ENCODE data around the gene PPM1E.
"Not testable (repeated sequence)": the region's sequence is repeated elsewhere in the genome, so short reads cannot be mapped to it uniquely, and the experiment has no call there.

The PPM1E gene

GRCh38 chr17:58779446-58779845 is 23.8 kb downstream of the PPM1E start:
- no peak for DNase-seq (ENCODE audit: low read depth)

DNA sequence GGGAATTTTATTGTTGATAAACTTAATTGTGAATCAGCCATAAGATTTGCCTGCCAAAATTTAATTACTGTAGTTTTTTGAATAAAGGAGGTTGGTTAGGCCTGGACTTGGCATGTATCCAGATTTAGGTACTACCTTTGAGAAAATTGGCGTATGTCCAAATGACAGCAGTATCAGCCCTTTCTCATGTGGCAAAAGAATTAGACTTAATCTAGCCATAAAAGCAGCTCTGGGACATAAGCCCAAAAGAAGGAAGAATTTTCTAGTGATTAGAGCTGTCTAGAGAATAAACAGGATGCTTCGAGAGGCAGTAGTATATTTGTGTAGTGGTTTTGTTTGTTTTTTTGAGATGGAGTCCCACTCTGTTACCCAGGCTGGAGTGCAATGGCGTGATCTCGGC is 27.7 kb downstream of the PPM1E start:
- no peak for DNase-seq (ENCODE audit: low read depth)

GRCh38 chr17:58785097-58785496 is 29.4 kb downstream of the PPM1E start:
- DNase-seq (ENCODE audit: low read depth) = no peak

GRCh38 chr17:58786586-58787295 is 31.1 kb downstream of the PPM1E start:
- no peak for DNase-seq (ENCODE audit: low read depth)

DNA sequence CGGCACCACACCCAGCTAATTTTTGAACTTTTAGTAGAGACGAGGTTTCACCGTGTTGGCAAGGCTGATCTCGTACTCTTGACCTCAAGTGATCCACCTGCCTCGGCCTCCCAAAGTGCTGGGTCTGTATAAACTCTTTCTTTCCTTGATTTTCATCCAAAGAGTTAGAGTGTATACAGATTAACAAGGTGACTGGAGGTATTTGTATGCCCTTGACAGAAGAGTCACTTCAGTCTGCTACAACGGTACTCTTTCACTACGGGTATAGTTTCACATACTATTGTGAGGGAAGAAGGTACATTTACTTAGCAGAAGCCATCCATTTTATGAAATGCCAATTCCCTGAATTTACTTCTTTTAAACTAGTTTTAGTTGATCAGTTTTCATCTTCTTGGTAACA is 32.5 kb downstream of the PPM1E start:
- DNase-seq (ENCODE audit: low read depth) = no peak

DNA sequence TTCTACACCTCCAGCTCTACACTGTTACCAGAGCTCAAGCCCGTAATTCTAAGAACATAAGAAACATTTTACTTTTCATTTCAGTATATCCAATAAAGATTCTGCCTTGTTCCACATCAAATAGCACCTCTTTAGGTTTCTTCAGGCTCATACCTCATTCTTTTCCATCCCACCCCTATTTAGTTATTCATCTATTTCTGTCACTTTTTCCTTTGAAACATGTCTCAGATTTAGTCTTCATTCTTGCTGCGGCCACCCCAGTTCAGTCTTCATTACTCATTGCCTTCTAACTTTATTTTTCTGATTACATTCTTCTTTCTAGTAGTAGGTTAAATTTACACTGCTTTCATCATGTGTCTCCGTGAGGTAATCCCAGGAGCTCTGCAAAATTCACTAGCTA is 33.5 kb downstream of the PPM1E start:
- no peak for DNase-seq (ENCODE audit: low read depth)

DNA sequence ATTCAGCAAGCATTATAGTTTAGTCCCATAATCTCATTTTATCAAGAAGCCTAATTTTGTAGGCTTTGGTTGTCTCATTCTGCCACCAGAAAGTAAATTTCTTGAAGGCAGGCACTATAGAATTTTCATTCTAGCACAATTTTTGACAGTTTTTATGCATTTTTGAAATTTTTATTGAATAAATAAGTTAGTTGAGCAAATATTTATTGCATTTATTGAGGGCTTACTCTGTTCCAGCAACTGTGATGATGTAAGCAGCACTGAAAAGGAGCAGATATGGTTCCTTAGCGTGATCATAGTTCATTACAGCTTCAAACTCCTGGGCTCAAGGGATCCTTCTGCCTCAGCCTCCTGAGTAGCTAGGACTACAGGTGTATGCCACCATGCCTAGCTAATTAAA is 34.2 kb downstream of the PPM1E start:
- no peak for DNase-seq (ENCODE audit: low read depth)

DNA sequence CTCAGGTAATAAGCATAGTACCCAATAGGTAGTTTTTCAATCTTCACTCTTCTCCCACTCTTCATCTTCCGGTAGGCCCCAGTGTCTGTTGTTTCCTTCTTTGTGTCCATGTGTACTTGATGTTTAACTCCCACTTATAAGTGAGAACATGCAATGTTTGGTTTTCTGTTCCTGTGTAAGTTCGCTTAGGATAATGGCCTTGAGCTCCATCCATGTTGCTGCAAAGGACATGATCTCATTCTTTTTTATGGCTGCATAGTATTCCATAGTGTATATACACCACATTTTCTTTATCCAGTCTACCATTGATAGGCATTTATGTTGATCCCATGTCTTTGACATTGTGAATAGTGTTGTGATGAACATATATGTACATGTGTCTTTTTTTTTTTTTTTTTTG is 38.9 kb downstream of the PPM1E start:
- DNase-seq (ENCODE audit: low read depth) = not testable (repeated sequence)

DNA sequence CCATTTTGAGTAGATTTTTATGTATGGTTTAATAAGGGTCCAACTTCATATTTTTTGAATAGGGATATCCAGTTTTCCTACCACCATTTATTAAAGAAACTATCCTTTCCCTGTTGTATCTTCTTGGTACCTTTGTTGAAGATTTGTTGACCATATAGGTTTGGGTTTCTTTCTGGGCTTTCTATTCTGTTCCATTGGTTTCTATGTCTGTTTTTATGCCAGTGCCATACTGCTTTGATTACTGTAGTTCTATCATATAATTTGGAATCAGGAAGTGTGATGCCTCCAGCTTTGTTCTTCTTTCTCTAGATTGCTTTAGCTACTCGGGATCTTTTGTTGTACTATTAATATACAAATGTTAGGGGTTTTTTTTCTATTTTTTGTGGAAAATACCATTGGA is 46.5 kb downstream of the PPM1E start:
- DNase-seq (ENCODE audit: low read depth) = no peak

- no peak for DNase-seq (ENCODE audit: low read depth)
Observed at GRCh38 chr17:58806046-58806445, 50.4 kb downstream of the PPM1E start.

GRCh38 chr17:58808609-58809563 is 53.2 kb downstream of the PPM1E start:
- DNase-seq (ENCODE audit: low read depth) = no peak

DNA sequence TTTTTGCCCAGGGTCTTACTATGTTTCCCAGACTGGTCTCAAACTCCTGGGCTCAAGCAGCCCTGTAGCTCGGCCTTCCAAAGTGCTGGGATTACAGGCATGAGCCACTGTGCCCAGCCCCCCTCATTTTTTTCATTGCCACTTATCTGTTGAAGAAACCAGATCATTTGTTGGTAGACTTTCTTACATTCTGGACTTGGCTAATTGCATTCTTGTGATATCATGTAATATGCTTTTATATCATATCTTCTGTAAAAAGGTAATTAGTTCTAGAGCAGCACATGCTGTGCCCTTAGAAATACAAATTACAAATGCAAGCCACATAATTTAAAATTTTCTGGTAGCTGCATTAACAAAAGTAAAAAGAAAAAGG is 53.9 kb downstream of the PPM1E start:
- no peak for DNase-seq (ENCODE audit: low read depth)

DNA sequence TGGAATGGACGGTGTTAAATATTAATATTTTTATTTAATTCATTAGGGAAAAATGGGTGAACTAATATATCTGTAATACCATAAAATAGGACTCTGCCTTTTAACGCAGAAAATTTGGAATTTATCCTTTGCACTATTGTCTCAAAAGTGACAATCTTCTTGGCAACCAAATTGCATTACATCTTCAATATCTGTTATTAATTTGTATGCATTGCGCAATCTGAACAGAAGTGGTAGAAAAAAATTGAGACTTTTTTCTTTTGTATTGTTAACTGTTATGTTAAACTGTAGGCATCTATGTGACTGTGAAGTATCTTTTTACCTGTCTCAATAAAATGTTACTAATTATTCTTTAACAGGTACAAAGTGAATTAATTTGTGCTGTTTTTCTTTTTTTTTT is 55.6 kb downstream of the PPM1E start:
- DNase-seq (ENCODE audit: low read depth) = no peak

DNA sequence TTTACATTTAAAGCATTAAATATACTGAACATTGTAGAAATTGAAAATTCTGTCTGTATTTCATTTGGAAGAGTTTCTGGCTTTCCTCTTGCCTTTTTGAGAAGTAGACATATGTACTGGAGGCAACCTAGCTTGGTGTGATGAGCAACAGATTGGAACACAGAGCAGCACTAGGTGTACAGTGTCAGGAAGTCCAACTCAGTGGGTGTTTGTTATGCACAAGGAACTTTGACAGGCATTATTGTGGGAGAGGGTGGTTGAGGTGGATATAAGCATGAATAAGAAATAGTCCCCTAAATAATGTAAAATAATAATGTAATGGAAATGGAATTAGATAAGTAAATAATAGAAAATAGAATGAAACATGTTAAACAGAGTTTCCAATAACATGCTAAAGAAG is 58.1 kb downstream of the PPM1E start:
- no peak for DNase-seq (ENCODE audit: low read depth)

DNA sequence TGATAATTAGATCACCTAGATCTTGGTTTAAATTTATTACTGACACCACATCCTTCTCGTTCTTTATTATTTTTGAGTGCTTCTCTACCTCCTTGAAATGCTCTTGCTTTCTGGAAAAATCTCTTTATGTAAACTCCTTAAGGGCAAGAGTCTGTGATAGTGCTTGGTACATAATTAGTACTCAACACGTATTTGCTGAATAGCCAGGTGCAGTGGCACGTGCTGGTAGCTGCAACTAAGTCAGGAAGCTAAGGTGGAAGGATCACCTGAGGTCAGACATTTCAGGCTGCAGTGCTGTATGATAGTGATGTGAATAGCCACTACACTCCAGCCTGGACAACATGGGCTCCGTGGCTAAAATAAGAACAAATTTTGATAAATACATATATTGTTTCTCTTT is 63.0 kb downstream of the PPM1E start:
- DNase-seq (ENCODE audit: low read depth) = no peak

GRCh38 chr17:58822148-58823050 is 66.7 kb downstream of the PPM1E start:
- no peak for DNase-seq (ENCODE audit: low read depth)

- no peak for DNase-seq (ENCODE audit: low read depth)
Observed at GRCh38 chr17:58823051-58823525, 67.4 kb downstream of the PPM1E start.

DNA sequence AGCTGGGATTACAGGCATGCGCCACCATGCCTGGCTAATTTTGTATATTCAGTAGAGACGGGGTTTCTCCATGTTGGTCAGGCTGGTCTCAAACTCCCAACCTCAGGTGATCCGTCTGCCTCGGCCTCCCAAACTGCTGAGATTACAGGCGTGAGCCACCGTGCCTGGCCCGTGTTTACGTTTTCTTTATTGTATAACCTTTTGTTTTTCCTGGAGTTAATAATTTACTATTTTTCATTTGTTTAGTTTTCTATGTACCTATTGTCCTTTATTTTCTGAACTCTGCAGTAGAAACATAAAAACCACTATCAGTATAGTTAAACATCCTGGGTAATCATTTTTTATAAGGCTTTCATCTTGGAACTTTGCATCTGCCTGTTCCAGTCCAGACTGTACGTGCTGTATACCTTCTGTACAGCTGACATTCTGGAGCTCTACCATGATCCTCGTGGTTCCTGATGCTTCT is 73.6 kb downstream of the PPM1E start:
- DNase-seq (ENCODE audit: low read depth) = no peak

DNA sequence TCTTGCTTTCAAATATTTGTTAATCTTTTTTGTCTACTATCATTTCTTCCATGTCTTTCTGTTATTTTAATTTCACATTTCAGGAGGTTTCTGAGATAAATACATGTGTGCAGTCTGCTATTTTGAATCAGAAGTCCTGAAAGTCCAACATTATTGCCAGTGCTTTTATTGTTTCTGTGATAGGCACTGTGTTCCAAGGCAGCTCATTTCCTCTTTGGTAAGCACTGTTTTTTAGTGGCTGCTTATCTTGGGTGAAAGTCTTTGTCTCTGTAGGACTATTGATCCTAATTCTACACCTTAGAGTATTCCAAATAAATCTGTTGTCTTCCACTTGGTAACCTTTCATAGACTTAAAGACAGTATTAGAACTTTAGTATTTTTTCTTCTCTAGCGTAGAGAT is 76.1 kb downstream of the PPM1E start:
- DNase-seq (ENCODE audit: low read depth) = no peak

GRCh38 chr17:58832514-58832913 is 76.9 kb downstream of the PPM1E start:
- DNase-seq (ENCODE audit: low read depth) = no peak

DNA sequence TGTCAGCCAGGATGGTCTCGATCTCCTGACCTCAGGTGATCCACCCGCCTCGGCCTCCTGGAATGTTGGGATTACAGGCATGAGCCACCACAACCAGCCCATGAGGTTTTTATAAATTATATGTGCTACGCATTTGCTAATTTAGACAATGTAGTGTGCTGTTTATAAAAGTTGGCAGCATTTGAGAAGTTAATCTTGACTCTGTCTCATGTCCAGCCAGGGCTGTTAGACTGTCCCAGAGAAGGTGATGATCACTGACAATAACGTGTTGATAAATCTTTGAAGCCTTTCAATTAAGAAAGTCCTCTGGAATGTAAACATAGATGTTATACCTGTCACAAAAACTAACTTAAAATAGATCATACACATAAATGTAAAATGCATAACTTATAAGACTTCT is 82.0 kb downstream of the PPM1E start:
- DNase-seq (ENCODE audit: low read depth) = no peak

All from activated T-cell treated with anti-CD3 and anti-CD28 coated beads for 24 hours (primary cell).